Measurements from ENCODE around the gene TRNT1.

DNA sequence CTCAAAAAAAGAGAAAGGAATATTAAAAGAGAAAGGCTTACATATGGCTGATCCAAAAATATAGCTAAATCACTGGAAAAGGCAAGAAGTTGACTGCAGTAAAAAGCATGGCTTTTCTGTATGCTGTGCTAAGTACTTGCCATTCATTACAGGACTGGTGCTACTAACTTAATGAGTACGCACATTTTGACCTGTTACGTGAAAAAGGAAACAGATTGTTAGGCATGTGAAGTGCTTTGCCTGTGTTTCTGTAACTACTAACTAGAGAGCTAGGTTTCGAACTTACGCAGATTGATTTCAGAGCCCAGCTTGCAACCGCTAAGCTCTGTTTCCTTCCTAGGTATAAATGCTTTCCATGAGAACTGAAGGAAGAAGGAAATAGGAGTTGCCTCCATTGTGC is 2.8 kb downstream of the TRNT1 start:
- TF ChIP-seq CTCF (IDR thresholded peaks at IDR 0.05; ENCODE audit: borderline replicate concordance, extremely low read depth, low read length, poor library complexity, severe bottlenecking) (no peak), EZH2 (IDR thresholded peaks at IDR 0.05; ENCODE audit: borderline replicate concordance, low read depth, low read length, severe bottlenecking) (no peak)
